GM21515 (cell line): ENCODE measurements around the gene ST3GAL5.
A peak's percentile ranks its signal among the peaks of the same experiment; 100 is the strongest.
"Not testable (repeated sequence)": the region's sequence is repeated elsewhere in the genome, so short reads cannot be mapped to it uniquely, and the experiment has no call there.

Experiments used
- ATAC-seq: cut with Tn5 transposase; IDR thresholded peaks from one replicate; pipeline ENCODE4 v1.9.1; 2021; ENCODE audit not compliant: unreplicated experiment

ST3GAL5 gene

DNA sequence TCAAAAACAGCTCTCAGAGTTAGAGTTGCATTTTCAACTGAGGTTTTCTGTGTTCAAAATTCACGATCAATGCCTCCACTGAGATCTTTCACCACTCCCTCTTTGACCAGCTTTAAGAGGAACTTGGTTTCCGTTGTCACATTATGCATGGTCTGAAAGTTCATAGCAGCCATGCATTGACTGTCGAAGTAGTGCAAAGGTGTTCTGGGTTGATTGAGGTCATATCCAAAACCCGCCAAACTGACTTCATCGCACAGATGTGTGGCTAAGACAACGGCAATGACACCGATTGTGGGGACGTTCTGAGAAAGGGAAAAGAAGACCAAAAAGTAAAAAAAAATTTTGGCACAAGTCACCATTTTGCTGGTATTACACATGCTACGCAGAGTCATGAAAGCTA, 48.7 kb downstream of the ST3GAL5 start:
- no peak for ATAC-seq

DNA sequence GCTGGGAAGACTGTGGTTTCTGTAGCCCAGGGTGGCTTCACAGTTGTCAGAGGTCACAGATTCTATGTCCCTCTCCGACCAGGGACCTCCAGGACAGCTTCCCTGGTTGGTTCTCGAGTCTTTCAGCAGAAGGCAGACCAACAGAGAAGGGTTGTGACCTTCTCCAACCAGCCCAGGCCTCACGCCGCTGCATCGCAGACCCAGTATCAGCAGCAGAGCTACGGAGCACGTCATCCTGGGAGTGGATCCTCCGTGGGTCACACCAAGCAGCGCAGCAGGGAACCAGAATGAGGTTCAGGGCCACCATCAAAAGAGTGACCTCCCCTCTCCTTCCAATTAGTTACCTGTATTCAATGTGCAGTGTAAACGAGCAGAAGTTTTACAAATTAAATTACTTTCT, 49.3 kb downstream of the ST3GAL5 start:
- no peak for ATAC-seq

DNA sequence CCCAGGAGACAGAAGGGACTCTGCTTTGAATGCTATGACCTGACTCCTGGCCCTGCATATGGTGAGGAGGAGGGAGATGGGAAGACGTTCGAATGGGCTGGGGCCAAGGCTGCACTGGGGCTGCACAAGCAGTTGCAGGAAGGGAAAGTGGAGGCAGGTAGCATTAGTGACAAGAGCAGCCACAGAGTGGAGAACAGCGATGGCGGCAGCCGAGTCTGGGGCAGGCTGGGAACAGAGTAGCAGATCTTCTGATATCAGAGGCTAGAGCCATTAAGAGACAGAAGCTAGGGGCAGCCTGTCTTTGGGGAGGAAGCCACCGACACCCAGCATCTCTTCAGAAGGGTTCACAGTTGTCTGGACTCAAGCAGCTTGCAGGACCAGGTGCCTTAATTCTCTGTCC, 50.1 kb downstream of the ST3GAL5 start:
- no peak for ATAC-seq

GRCh38 chr2:85838181-85838580, 50.6 kb downstream of the ST3GAL5 start:
- ATAC-seq = no peak

DNA sequence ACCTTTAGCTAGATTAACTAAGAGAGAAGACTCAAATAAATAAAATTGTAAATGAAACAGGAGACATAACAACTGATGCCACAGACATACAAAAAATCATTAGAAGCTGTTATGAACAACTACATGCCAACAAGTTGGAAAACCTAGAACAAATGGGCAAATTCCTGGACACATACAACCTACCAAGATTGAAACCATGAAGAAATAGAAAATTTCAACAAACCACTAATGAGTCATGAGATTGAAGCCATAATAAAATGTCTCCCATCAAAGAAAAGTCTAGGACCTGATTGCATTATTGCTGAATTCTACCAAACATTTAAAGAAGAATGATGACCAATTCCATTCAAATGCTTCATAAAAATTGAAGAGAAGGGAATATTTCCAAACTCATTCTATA, 54.3 kb downstream of the ST3GAL5 start:
- no peak for ATAC-seq

- no peak for ATAC-seq
Observed at GRCh38 chr2:85831735-85832134, 57.1 kb downstream of the ST3GAL5 start.

DNA sequence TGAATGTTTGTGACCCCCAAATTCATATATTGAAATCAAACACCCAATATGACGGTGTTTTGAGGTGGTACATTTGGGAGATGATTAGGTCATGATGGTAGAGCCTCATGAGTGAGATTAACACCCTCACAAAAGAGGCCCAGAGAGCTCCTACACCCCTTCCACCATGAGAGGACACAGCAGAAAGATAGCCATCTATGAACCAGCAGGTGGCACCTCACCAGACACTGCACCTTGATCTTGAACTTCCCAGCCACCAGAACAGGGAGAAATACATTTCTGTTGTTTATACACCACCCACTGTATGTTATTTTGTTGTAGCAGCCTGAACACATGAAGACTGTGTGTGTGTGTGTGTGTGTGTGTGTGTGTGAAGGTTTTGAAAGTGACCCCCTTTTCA, 58.1 kb downstream of the ST3GAL5 start:
- no peak for ATAC-seq

DNA sequence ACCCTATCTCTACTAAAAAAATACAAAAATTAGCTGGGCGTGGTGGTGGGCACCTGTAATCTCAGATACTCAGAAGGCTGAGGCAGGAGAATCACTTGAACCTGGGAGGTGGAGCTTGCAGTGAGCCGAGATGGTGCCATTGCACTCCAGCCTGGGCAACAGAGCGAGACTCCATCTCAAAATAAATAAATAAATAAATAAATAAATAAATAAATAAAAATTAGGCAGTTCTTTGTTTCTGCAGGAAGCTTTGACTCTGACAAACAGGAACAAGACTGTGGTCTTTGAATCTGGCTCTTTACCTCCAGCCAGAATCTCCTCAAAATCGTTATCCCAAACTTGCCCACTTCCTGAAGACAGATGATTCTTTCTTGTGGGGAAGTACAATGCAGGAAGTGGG, 59.4 kb downstream of the ST3GAL5 start:
- not testable (repeated sequence) for ATAC-seq

DNA sequence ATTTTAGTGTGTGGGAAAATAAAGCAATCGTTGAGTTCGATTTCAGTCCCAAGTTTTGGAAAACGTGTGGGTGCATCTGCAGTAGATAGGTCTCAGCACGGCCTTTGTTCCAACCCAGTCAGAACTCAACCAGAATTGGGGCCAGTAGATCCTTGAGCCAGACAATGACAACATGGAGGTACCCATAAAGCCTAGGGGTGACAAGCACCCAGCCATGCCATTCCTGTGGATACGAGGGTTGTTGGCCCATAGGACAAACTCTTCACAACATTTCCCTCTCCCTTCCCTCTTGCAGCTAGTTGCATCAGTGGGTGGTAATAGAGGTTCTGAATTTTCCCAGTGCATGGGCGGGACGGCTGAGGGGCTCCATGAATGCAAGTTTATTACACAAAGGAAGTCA, 60.1 kb downstream of the ST3GAL5 start:
- ATAC-seq = no peak

GRCh38 chr2:85827879-85828569, 60.8 kb downstream of the ST3GAL5 start:
- ATAC-seq = no peak

GRCh38 chr2:85826990-85827878, 61.6 kb downstream of the ST3GAL5 start:
- peak; percentile 73 for ATAC-seq

GRCh38 chr2:85823951-85824350, 64.8 kb downstream of the ST3GAL5 start:
- ATAC-seq = no peak

DNA sequence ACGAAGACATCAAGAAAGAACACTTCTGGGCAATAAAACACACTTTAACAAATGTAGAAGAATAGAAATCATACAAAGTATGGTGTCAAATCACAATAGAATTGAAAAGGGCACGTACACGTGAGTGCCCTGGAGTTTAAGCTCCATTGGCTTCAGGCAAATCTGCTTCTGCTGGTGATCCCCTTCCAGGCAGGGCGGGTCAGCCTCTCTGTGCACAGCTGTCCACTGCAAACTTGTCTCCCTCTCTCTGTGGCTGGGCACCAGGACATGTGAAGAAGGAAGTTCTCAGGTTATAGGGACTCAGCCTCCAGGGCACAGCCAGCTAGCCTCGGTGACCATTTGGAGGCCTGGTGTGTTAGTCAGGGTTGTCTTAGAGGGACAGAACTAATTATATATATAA, 66.0 kb downstream of the ST3GAL5 start:
- no peak for ATAC-seq

- ATAC-seq = no peak
Observed at GRCh38 chr2:85819811-85820510, 68.8 kb downstream of the ST3GAL5 start.

- no peak for ATAC-seq
Observed at GRCh38 chr2:85814802-85815550, 73.8 kb downstream of the ST3GAL5 start.

GRCh38 chr2:85813982-85814801, 74.6 kb downstream of the ST3GAL5 start:
- no peak for ATAC-seq

DNA sequence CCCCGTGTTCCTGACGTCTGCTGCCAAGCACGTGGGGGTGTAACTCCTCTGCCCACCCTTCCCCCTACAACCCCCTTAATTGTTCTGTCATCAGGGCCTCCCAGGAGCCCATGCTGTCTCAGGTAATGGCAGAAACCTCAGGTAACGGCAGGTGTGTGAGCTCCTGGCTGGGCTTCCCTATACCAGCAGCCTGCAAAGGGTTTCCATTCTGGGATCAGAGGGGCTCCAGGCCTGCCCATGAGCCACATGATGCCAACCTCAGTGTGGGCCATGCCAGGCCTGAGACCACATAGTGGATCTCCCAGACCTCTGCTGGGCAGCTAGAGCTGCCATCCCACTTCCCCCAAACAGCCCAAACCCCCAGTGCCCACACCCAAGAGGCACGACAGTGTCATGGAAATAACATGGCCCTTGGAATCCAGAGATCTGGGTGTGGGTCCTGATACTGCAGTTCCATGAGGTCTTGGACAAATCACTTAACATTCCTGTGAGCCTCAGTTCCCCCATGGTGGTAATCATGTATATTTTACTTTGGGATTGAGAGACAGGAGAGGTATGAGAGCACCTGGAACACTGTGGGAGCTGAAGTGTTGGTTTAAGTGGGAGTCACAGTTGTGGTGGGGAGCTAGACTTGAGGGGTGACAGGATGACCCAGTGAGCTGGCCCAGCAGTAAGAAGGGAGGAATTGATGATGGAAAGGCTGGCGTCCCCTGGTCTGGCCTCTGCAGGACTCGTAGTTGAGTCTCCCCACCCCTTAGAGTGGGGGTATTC, 75.4 kb downstream of the ST3GAL5 start:
- ATAC-seq = no peak

GRCh38 chr2:85812094-85812735, 76.6 kb downstream of the ST3GAL5 start:
- ATAC-seq = no peak
